HepG2 (cell line): ENCODE results near the gene MAP3K14. TPM values are rescaled to one million over a fixed set of nuclear protein-coding genes. Genes with fewer than 3 reads are reported as not detected.

Experiments
- MED8 ChIP-seq: sonication (generic); formaldehyde crosslinking; IDR thresholded peaks from 2 replicates; pipeline ENCODE4 v1.8.1; 2023; ENCODE audit warnings: mild to moderate bottlenecking, missing genetic modification reagents; ENCODE audit not compliant: insufficient replicate concordance
- NAIF1 ChIP-seq: sonication (generic); formaldehyde crosslinking; IDR thresholded peaks from 2 replicates; pipeline ENCODE4 v1.5.0; 2020; ENCODE audit warnings: mild to moderate bottlenecking, missing genetic modification reagents, borderline replicate concordance
- RBAK ChIP-seq: sonication (generic); formaldehyde crosslinking; IDR thresholded peaks from 2 replicates; pipeline ENCODE4 v1.5.1; 2020; ENCODE audit warnings: mild to moderate bottlenecking, missing genetic modification reagents
- RFXAP ChIP-seq: sonication (generic); formaldehyde crosslinking; IDR thresholded peaks from 2 replicates; pipeline ENCODE4 v1.4.0; 2020; ENCODE audit warnings: missing genetic modification reagents, borderline replicate concordance
- SOX5 ChIP-seq: IDR thresholded peaks from 2 replicates; pipeline ENCODE4 v1.6.1; 2016; ENCODE audit warnings: borderline replicate concordance
- TBX3 ChIP-seq: fragments of 450-650 bp; IDR thresholded peaks from 2 replicates; pipeline ENCODE4 v1.6.1; 2017; ENCODE audit warnings: antibody characterized with exemption, mild to moderate bottlenecking, inconsistent platforms, borderline replicate concordance
- ZNF160 ChIP-seq: sonication (generic); formaldehyde crosslinking; IDR thresholded peaks from 2 replicates; pipeline ENCODE4 v1.8.0; 2022; ENCODE audit warnings: mild to moderate bottlenecking, inconsistent platforms, missing genetic modification reagents
- ZNF33B ChIP-seq: sonication (generic); formaldehyde crosslinking; IDR thresholded peaks from 2 replicates; pipeline ENCODE4 v1.5.1; 2020; ENCODE audit warnings: mild to moderate bottlenecking, missing genetic modification reagents
- ZNF496 ChIP-seq: sonication (generic); formaldehyde crosslinking; IDR thresholded peaks from 2 replicates; pipeline ENCODE4 v1.8.1; 2023; ENCODE audit warnings: mild to moderate bottlenecking, moderate library complexity, missing genetic modification reagents; ENCODE audit not compliant: insufficient replicate concordance
- ZNF558 ChIP-seq: sonication (generic); formaldehyde crosslinking; IDR thresholded peaks from 2 replicates; pipeline ENCODE4 v1.9.0; 2022; ENCODE audit warnings: mild to moderate bottlenecking, missing genetic modification reagents, borderline replicate concordance
- ZNF607 ChIP-seq: sonication (generic); formaldehyde crosslinking; IDR thresholded peaks from 2 replicates; pipeline ENCODE4 v1.5.1; 2020; ENCODE audit warnings: missing genetic modification reagents, mild to moderate bottlenecking, borderline replicate concordance
- polyA plus RNA-seq, 8 experiments: library from polyadenylated mRNA; depleted of rRNA in 3 of 8; stranded (reverse) in 7 of 8; unstranded in 1 of 8; fragments of >200 nt; fragmentation: Illumina TruSeq in 4 of 8; extraction: Trizol in 4 of 8; gene quantifications; 2 replicates each; pipeline versions ENCODE4 v1.2.1 to v1.2.3, GENCODE V29; 2011 to 2016; ENCODE audit warnings: low read depth in 4 of 8, missing spikeins in 1 of 8, mixed read lengths in 1 of 8; ENCODE audit not compliant: insufficient read depth in 1 of 8
- total RNA-seq, 5 experiments: library from RNA; depleted of rRNA; stranded (reverse); fragments of >200 nt; fragmentation: Illumina TruSeq; extraction: Trizol; gene quantifications; 2 replicates each; pipeline ENCODE4 v1.2.3, GENCODE V29; 2016; ENCODE audit warnings: low read depth in 1 of 5
- TF ChIP-seq, protein P1 (sequence below): sonication (generic); formaldehyde crosslinking; IDR thresholded peaks from one replicate; pipeline ENCODE4 v1.5.1; 2020; ENCODE audit warnings: mild to moderate bottlenecking, missing genetic modification reagents; ENCODE audit errors: not compliant biosample characterization
- TF ChIP-seq, protein P2 (sequence below): sonication (generic); formaldehyde crosslinking; IDR thresholded peaks from 2 replicates; pipeline ENCODE4; 2020; ENCODE audit warnings: missing genetic modification reagents, mild to moderate bottlenecking, borderline replicate concordance
- TF ChIP-seq, protein P3 (sequence below): sonication (generic); formaldehyde crosslinking; IDR thresholded peaks from 2 replicates; pipeline ENCODE4 v1.8.1; 2023; ENCODE audit warnings: missing genetic modification reagents, mild to moderate bottlenecking, borderline replicate concordance
- TF ChIP-seq, protein P4 (sequence below): sonication (generic); formaldehyde crosslinking; IDR thresholded peaks from 2 replicates; pipeline ENCODE4 v1.8.0; 2022; ENCODE audit warnings: missing genetic modification reagents, mild to moderate bottlenecking, inconsistent platforms, borderline replicate concordance
- TF ChIP-seq, protein P5 (sequence below): IDR thresholded peaks from 2 replicates; pipeline ENCODE4 v1.6.1; 2016; ENCODE audit warnings: mild to moderate bottlenecking, missing biosample characterization, missing genetic modification reagents

The MAP3K14 gene
- total and polyA plus RNA-seq, 2 of the 13 experiments (the other 11 are each of a cell fraction or from before 2014, with no cell fraction given): 2.6 TPM

DNA sequence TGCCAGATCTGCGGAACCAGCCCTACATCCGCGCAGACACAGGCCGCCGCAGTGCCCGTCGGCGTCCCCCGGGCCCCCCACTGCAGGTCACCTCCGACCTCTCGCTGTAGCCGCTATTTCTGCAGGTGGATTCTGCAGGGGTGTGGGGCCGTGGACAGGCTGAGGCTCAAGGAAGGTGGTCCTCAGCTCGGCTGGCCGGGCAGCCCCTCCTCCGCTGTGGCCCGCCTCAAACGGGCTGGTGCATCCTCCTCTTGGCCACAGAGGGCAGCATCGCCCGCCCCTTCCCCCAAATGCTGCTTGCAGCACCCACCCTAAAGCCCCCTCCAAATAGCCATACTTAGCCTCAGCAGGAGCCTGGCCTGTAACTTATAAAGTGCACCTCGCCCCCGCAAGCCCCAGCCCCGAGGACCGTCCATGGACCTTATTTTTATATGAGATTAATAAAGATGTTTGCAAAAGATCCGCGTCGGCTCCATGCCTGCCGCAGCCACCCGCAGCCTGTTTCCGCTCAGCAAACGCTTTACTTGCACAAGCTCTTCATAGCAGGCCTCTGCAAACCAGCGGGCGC is 69.9 kb downstream of the MAP3K14 start (continued):
- TF ChIP-seq, protein P1, sequence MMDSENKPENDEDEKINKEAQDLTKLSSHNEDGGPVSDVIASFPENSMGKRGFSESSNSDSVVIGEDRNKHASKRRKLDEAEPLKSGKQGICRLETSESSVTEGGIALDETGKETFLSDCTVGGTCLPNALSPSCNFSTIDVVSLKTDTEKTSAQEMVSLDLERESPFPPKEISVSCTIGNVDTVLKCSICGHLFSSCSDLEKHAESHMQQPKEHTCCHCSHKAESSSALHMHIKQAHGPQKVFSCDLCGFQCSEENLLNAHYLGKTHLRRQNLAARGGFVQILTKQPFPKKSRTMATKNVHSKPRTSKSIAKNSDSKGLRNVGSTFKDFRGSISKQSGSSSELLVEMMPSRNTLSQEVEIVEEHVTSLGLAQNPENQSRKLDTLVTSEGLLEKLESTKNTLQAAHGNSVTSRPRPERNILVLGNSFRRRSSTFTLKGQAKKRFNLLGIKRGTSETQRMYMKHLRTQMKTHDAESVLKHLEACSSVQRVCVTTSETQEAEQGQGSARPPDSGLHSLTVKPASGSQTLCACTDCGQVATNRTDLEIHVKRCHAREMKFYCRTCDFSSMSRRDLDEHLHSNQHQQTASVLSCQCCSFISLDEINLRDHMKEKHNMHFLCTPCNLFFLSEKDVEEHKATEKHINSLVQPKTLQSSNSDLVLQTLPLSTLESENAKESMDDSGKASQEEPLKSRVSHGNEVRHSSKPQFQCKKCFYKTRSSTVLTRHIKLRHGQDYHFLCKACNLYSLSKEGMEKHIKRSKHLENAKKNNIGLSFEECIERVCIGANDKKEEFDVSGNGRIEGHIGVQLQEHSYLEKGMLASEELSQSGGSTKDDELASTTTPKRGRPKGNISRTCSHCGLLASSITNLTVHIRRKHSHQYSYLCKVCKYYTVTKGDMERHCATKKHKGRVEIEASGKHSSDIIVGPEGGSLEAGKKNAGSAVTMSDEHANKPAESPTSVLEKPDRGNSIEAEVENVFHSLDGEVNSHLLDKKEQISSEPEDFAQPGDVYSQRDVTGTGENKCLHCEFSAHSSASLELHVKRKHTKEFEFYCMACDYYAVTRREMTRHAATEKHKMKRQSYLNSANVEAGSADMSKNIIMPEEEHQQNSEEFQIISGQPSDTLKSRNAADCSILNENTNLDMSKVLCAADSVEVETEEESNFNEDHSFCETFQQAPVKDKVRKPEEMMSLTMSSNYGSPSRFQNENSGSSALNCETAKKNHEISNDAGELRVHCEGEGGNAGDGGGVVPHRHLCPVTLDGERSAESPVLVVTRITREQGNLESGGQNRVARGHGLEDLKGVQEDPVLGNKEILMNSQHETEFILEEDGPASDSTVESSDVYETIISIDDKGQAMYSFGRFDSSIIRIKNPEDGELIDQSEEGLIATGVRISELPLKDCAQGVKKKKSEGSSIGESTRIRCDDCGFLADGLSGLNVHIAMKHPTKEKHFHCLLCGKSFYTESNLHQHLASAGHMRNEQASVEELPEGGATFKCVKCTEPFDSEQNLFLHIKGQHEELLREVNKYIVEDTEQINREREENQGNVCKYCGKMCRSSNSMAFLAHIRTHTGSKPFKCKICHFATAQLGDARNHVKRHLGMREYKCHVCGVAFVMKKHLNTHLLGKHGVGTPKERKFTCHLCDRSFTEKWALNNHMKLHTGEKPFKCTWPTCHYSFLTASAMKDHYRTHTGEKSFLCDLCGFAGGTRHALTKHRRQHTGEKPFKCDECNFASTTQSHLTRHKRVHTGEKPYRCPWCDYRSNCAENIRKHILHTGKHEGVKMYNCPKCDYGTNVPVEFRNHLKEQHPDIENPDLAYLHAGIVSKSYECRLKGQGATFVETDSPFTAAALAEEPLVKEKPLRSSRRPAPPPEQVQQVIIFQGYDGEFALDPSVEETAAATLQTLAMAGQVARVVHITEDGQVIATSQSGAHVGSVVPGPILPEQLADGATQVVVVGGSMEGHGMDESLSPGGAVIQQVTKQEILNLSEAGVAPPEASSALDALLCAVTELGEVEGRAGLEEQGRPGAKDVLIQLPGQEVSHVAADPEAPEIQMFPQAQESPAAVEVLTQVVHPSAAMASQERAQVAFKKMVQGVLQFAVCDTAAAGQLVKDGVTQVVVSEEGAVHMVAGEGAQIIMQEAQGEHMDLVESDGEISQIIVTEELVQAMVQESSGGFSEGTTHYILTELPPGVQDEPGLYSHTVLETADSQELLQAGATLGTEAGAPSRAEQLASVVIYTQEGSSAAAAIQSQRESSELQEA (CRISPR knock-in tag): no peak
- TF ChIP-seq, protein P2, sequence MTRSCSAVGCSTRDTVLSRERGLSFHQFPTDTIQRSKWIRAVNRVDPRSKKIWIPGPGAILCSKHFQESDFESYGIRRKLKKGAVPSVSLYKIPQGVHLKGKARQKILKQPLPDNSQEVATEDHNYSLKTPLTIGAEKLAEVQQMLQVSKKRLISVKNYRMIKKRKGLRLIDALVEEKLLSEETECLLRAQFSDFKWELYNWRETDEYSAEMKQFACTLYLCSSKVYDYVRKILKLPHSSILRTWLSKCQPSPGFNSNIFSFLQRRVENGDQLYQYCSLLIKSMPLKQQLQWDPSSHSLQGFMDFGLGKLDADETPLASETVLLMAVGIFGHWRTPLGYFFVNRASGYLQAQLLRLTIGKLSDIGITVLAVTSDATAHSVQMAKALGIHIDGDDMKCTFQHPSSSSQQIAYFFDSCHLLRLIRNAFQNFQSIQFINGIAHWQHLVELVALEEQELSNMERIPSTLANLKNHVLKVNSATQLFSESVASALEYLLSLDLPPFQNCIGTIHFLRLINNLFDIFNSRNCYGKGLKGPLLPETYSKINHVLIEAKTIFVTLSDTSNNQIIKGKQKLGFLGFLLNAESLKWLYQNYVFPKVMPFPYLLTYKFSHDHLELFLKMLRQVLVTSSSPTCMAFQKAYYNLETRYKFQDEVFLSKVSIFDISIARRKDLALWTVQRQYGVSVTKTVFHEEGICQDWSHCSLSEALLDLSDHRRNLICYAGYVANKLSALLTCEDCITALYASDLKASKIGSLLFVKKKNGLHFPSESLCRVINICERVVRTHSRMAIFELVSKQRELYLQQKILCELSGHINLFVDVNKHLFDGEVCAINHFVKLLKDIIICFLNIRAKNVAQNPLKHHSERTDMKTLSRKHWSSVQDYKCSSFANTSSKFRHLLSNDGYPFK (CRISPR knock-in tag): no peak
- no peak for TF ChIP-seq ZNF496 (CRISPR knock-in tag)
- TF ChIP-seq, protein P3, sequence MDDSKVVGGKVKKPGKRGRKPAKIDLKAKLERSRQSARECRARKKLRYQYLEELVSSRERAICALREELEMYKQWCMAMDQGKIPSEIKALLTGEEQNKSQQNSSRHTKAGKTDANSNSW (CRISPR knock-in tag): 0 out of 2 replicates have a peak, but pooled peaks have one; percentile 4
- no peak for TF ChIP-seq MED8
- TF ChIP-seq ZNF160 (CRISPR knock-in tag): no peak
- TF ChIP-seq, protein P4, sequence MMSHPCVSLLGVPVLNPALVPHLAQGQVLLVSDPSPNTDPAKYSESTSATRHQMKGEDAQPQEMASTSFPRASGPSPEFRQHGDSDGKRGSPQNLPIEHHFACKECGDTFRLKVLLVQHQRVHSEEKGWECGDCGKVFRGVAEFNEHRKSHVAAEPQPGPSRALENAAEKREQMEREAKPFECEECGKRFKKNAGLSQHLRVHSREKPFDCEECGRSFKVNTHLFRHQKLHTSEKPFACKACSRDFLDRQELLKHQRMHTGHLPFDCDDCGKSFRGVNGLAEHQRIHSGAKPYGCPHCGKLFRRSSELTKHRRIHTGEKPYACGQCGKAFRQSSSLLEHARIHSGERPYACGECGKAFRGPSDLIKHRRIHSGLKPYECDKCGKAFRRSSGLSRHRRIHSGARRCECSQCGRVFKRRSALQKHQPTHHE (CRISPR knock-in tag): no peak
- no peak for TF ChIP-seq NAIF1
- no peak for TF ChIP-seq RFXAP (CRISPR knock-in tag)
- TF ChIP-seq, protein P5, sequence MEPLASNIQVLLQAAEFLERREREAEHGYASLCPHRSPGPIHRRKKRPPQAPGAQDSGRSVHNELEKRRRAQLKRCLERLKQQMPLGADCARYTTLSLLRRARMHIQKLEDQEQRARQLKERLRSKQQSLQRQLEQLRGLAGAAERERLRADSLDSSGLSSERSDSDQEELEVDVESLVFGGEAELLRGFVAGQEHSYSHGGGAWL (CRISPR knock-in tag): no peak
- no peak for TF ChIP-seq RBAK (CRISPR knock-in tag)
- no peak for TF ChIP-seq TBX3
- 0 out of 2 replicates have a peak, but pooled peaks have one; percentile 60 for TF ChIP-seq ZNF33B (CRISPR knock-in tag)
- TF ChIP-seq ZNF607 (CRISPR knock-in tag): no peak
- no peak for TF ChIP-seq ZNF558
- TF ChIP-seq SOX5: no peak
